ENCODE data around the gene EMCN.
"Not testable (repeated sequence)": the region's sequence is repeated elsewhere in the genome, so short reads cannot be mapped to it uniquely, and the experiment has no call there.

EMCN gene, protein sequence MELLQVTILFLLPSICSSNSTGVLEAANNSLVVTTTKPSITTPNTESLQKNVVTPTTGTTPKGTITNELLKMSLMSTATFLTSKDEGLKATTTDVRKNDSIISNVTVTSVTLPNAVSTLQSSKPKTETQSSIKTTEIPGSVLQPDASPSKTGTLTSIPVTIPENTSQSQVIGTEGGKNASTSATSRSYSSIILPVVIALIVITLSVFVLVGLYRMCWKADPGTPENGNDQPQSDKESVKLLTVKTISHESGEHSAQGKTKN

DNA sequence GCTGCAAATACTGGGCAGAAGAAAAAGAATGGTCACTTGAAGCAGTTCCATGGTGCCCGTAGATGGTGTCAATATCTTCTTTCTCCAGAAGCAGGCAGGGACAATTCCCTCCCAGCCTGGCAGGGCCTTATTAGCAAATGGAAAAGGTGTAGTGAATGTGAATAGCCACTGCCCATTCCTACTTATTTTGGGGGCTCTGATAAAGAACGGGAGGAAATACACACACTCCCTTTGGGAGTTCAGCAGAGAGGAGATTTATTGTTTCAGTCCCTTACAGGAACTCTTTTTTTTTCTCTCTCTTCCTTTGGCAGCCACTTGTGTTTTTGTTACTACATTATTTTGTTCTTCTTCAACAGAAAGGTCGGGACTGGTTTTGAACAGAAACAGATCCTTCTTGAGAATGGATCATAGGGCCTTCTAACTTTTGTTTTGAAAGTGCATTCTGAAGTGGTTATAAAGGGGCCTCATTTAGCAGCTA, at the start of gene EMCN:
Gene EMCN (minus strand): TSS at position 159 of the 478 bp plus-strand sequence. CDS start 108 bp downstream, at position 51.
- DNase-seq (ENCODE audit: low read depth in 2 of 2): no peak

DNA sequence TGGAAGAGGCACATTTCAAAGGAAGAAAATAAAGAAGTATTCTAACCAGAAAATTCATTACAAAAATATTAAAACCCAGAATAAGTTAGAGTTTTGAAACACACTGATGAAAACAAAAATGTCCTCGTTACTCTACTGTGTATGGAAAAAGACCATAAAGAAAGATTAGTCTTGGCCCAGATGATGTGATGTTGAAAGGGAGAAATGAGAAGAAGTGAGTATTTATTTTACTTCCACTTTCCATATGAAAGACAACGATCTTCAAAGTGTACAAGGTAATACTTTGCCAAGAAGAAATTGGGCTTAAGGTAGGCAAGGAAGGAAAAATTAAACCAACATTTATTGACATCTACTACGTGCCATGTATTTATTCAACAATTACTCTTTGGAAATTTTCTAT, 48.6 kb upstream of the EMCN start:
- DNase-seq (ENCODE audit: low read depth in 2 of 2): no peak

DNA sequence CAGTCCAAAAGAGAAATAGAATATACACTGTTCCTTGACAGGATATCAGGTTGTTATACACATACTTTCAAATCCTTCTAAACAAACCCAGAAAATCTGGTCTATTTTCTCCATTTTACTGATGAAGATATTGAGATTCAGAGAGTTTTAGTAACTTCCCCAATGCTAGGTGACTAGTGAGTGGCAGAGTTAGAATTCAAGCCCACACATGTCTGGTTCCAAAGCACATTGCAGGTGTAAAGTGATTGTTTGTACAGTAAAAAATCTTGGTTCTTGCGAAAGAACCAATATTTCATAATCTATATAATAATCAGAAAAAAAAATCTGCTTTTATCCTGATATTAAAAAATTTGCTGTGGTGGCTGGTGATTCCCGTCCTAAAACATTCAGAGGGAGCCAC, 39.5 kb upstream of the EMCN start:
- DNase-seq (ENCODE audit: low read depth in 2 of 2): no peak

DNA sequence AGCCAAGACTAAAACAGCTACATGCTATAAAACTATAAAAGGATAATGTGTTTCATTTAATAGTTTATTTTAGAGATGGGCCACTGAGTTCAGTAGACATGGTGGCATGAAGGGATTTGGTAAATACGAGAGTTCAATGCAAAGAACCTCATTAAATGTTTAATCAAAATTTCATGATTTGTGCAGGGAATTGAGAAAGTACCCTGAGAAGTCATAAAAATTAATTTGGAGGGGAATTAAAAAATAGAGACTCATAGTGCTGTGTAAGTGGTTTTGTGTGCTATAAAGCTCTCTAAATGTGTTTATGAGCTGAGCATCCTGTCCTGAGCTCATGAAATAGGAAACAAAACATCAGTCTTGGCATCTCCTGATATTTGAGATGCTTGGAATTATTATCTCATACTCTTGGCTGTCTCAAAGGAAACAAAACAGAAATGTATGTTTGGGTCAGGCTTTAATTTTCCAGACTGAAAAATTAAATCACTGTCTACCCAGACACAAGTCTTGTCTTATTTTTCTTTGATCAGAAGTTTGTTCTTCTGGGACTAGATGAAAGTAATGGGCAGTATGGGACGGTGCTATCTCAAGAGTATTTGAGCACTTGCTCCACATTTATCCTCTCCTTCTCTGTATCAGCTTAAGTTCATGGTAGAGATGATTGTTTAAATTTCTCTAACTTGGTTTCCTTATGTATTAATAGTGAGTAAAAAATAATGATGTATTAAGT, 38.0 kb upstream of the EMCN start:
- no peak for DNase-seq (ENCODE audit: low read depth in 2 of 2)

DNA sequence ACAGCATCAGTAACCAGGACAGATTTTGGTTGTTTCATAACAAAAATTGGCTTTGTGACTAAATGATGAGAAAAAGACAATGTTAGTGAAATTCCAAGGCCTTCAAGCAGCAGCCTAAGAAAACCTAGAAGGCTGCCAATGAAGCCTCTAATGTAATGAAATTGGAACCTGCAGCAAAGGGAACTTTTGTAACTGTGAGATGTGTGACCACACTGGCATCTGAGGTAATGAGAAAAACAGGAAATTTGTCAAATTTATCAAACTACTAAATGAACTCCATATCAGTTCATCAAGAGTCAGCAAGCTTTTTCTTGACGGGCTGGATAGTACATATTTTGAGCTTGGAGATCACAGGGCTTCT, 30.4 kb upstream of the EMCN start:
- no peak for DNase-seq (ENCODE audit: low read depth in 2 of 2)

DNA sequence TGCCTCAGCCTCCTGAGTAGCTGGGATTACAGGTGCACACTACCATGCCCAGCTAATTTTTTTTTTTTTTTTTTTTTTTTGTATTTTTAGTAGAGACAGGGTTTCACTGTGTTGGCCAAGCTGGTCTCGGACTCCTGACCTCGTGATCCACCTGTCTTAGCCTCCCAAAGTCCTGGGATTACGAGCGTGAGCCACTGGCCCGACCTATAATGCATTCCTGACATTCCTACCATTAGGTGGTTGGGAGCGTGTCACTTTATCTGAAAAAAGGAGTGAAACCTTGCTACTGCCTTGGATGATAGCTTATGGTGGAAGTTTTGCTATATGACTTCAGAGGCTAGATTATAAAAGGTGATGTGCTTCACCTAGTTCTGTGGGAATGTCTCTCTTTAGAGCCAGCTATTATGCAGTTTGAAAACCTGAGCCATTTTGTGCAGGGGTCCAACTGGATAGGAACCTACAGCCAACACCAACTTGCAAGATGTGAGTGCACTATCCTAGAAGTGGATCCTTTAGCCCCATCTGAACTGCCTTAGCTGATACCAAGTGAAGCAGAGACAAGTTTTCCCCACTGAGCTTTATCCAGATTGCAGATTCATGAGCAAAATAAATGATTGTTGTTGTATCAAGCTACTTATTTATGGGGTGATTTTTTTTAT, 29.8 kb upstream of the EMCN start:
- no peak for DNase-seq (ENCODE audit: low read depth in 2 of 2)

DNA sequence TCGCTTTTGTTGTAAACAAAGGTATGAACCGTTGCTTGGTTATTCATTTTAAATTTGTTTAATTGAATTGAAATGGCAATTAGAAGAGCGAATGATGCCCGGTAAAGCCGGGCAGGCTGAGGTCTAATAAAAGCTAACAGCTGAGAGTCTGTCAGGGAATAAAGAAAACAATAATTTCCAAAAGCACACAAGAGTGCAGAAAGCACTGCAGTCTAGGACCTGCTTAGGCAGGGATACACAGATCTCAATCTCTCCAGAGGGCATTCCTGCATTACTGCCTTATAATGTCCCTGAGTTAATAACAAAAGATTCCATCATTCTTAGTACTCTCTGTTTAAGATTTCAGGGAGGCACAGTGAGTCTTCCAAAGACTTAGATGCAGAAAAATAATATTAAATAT, 27.6 kb upstream of the EMCN start:
- no peak for DNase-seq (ENCODE audit: low read depth in 2 of 2)

DNA sequence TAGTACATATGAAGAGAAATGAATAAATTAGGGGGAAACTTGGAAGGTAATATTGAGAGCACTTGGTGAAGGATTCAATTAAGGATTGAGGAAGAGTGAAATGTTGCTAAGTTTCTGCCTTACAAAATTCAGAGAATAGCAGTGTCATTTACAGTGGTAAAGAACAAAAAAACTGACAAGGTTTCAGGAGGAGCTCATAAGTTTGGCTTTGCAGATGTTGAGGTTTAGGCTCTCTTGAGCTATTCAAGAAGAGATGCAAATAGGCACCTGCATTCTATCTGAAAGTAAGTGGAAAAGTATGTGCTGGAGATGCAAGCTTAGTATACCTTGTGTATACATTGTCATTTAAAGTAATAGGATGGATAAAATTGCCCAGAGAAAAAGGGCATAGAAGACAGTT, 22.3 kb upstream of the EMCN start:
- no peak for DNase-seq (ENCODE audit: low read depth in 2 of 2)

DNA sequence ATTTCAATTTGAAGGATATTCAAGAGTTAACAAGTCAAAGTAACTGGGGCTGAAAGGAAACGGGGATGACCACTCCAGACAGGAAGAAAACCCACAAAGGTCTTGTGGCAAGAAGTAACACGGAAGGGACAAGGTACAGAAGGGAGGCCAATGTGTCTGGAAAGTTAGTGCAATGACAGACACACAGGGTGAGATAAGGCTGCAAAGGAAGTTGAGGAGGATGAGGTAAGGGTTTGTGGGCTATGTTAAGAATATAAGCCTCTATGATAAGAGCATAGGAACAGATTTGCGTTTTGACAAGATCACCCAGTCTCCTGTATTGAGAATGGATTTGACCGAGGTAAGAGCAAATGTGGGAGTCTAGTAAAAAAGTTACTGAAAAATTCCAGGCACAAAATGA, 21.9 kb upstream of the EMCN start:
- no peak for DNase-seq (ENCODE audit: low read depth in 2 of 2)

DNA sequence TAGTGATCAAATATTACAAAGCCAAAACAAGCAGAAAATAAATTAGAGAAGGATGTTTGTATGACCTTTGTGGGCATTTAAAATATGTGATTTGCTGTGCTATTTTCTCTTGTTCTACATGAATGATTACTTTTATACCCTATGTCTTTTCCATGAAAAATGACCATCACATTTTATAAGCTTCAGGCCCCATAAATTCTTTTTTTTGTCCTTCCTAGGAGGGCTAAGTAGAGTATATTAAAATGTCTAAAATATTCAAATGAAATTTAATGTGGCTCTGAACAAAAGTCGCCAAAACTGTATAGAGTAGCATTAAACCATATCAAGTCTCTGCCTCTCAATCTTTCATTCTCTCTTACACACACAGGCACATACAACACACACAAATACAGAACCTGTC, 15.9 kb upstream of the EMCN start:
- DNase-seq (ENCODE audit: low read depth in 2 of 2): no peak

DNA sequence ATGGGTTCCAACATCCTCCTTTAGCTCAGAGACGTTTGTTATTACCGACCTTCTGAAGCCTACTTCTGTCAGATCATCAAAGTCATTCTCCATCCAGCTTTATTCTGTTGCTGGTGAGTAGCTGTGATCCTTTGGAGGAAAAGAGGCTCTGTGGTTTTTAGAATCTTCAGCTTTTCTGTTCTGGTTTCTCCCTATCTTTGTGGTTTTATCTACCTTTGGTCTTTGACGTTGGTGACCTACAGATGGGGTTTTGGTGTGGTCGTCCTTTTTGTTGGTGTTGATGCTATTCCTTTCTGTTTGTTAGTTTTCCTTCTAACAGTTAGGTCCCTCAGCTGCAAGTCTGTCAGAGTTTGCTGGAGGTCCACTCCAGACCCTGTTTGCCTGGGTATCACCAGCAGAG, 12.3 kb upstream of the EMCN start:
- DNase-seq (ENCODE audit: low read depth in 2 of 2): not testable (repeated sequence)

DNA sequence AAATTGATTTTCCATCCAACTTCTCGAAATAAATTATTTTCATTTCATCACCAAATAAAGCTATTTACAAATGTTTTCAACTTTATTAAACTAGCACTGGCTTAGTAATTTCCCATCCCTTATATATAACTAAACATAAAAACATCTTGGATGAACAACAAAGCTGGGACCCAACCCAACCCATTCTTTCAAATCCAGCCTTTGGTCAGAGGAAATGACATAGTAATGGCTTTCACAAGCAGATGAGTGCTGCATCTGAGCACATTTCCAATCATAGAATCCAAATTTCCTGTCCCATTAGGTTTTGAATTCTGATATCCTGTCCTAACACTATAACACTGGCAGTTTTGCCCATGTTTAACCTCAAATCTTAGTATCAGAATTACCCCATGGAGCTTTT, 7.9 kb upstream of the EMCN start:
- DNase-seq (ENCODE audit: low read depth in 2 of 2): no peak

DNA sequence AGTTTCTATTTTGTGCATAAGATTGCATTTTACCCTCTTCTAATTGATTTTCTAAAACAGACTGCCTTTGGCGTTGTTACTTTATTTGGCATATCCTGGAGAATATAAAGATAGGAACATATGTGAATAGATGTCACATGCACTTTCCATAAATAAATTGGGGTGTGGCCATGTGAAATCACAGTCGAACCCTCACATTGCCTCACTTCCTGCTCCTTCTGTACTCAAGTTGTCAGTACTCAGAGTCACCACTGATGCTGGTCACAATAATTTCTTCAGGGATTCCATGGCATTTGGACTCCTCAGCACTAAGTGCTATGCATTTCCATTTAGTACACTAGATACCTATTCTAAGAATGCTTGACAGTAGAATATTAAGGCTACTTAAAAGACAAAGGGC, 1.4 kb upstream of the EMCN start:
- no peak for DNase-seq (ENCODE audit: low read depth in 2 of 2)

DNA sequence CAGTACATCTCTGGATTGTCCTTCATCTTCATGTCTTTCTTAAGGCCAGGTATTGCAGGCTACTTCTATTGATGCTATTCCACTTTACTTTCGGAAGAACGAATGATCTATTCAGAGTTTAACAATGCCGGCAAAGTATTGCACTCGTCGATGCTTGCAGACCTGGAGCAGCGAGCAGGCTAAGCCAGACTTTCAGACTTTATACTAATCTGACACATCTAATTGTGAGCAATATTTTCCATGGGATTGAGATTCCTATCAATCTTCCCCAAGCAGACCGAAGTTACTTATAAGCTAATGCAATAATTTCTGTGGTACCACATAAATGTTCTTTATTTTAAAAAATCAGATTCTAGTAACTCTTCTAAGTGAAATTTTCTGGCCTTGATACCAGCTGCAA, 1.6 kb downstream of the EMCN start:
- DNase-seq (ENCODE audit: low read depth in 2 of 2): no peak

DNA sequence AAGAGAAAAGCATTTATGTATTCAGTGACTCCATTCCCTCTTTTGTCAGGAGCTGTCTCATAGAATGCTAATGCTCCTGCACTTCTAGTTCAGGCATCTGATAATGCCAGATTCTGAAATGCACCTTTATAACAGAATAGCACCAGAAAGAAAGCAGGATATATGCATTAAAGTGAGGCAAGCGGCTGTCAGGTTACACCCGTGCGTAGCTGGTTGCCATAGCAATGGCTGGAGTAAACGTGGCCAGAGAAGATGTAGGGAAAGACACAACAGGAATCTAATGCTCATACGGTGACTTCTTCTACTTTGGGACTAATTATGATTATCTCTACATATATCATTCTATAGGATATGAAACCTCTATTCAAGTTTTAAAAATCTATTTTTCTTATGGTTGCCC, 5.9 kb downstream of the EMCN start:
- DNase-seq (ENCODE audit: low read depth in 2 of 2): no peak

DNA sequence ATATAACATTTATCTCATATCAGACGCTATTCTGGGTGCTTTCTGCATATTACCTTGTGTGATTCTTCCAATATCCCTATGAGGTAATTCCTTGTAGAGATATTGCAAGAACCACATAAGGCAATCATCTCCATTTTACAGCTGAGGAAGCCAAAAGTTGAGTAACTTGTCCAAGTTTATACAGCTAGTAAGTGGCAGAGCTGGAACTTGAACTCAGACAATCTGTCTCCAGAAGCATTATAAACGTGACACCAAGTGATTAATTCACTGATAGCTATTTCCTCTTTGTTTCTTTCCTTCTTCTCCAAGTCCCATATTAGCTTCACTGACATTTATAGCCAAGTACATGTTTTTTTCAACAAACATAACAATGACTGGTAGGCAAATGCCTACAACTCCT, 7.3 kb downstream of the EMCN start:
- no peak for DNase-seq (ENCODE audit: low read depth in 2 of 2)

DNA sequence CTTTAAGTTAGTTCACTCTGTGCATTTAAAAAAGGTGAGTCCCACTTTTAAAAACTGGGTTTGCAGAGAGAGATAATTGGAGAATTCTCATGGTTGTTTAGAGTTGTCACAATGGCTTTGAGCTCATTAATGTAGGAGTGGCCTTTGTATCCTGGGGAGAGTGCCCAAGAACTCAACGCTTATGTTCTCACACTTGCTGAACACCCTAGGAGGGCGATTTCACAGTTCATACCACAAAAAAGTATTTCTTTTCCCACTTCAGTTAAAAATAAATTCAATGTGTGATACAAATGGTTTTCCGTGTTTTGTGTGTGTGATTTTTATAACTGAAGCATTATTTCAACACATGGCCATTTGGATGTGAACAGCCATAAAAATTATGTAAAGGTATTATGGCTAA, 8.4 kb downstream of the EMCN start:
- no peak for DNase-seq (ENCODE audit: low read depth in 2 of 2)

DNA sequence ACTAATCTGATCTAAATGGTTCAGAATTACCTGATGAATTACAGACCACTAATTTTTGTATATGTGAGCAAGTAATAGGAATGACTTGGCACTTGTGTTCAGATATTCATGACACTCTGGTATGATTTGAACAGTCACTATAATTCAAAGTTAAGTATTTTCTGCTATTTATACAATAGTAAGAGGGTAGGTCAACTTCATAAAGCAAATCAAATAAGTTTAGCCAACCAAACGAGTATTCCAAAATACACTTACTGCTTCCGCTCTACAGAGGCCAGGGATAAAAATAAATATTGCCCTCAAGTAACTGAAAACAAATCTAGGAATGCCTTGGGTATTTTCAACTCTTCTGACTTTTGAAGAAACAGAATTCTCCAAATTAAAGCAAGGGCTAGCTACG, 9.1 kb downstream of the EMCN start:
- no peak for DNase-seq (ENCODE audit: low read depth in 2 of 2)

DNA sequence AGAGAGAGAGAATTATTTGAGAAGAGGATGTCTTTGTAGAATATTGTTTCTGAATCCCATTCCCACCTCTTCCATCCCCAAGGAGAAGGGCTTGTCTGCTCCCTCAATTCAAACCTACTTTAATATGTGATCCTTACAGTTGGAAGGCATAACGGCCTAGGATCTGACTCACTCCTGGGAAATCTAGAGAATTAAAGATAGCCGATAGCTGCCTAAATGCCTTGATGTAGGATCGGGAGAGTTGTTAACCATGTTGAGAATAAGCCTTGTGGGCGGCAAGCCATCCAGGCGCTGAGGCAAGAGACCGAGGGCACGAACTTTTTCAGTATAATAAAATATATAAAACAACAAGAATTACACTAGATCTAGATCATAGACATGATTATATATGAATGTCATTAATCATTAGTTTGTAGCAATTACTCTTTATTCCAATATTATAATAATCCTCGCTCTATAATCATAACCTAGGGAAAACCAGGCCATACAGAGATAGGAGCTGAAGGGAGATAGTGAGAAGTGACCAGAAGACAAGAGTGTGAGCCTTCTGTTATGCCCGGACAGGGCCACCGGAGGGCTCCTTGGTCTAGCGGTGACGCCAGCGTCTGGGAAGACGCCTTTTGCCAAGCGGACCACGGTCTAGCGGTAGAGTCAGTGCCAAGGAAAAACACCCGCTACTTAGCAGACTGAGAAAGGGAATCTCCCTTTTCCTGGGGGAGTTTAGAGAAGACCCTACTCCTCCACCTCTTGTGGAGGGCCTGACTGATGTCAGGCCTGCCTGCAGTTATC, 13.5 kb downstream of the EMCN start:
- no peak for DNase-seq (ENCODE audit: low read depth in 2 of 2)

DNA sequence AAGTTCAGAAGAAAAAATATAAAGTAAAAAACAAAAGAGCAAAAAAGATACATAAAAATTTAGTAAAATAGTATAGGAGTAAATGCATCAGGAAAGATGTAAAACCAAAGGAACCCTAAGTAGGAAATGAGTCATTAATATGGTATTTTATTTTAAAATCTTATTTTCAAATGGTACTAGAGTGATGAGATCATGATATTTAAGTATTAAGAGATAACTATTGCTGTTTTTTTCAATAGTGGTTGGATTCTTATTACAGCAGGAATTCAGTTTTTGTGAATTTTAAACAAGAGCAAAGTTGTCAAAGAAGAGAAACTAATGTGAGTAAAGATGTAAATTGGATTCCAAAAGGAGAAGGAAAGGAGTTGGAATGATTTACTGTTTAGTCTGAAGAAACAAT, 20.0 kb downstream of the EMCN start:
- DNase-seq (ENCODE audit: low read depth in 2 of 2): no peak

DNA sequence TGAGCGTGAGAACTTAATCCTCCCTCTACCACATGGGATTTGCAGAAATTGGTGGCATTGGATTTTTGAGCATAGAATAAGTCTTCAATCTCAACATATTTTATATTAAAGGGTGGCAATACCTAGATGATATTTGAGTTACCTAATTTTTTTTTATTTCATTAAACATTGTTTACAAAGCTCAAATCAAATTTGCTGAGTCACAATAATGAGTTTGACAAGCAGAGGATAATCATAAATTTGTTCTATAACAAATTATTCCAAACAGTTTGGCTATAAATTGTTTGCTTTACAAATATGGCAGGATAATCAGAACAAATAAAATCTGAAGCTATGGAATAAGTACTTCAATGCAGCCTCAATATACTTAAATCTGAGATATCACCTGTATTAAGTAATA, 22.7 kb downstream of the EMCN start:
- DNase-seq (ENCODE audit: low read depth in 2 of 2): no peak

DNA sequence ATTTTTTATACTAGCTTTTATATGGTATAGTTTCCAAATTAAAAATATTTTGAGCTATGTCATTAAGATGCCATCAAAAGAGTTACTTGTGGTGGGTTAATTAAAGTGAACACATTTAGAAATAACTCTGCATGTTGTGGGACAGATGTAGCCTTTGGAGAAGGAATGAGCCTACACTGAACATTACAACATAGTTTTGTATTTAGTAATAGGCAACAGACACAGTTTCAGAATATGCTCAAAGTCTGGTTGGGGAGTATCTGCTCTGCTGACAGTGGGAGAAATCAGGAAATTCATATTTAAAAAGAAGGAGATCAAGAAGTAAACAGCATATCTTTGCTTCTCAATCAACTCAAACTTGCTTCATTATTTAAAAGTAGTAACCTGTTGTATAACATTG, 23.7 kb downstream of the EMCN start:
- DNase-seq (ENCODE audit: low read depth in 2 of 2): no peak

Data from stimulated activated CD4-positive, alpha-beta T cell treated with anti-CD3 and anti-CD28 coated beads, Interleukin-15, amount 100 ng/mL, for 48 hours (primary cell).